NCI-H128 (cell line): ENCODE results near the gene MYL5.
"Not testable (repeated sequence)": the region's sequence is repeated elsewhere in the genome, so short reads cannot be mapped to it uniquely, and the experiment has no call there.

Experiments
- DNase-seq: peaks from one replicate; lab custom pipeline; 2025; ENCODE audit not compliant: unreplicated experiment; lab: John Stamatoyannopoulos, UW

MYL5 gene

DNA sequence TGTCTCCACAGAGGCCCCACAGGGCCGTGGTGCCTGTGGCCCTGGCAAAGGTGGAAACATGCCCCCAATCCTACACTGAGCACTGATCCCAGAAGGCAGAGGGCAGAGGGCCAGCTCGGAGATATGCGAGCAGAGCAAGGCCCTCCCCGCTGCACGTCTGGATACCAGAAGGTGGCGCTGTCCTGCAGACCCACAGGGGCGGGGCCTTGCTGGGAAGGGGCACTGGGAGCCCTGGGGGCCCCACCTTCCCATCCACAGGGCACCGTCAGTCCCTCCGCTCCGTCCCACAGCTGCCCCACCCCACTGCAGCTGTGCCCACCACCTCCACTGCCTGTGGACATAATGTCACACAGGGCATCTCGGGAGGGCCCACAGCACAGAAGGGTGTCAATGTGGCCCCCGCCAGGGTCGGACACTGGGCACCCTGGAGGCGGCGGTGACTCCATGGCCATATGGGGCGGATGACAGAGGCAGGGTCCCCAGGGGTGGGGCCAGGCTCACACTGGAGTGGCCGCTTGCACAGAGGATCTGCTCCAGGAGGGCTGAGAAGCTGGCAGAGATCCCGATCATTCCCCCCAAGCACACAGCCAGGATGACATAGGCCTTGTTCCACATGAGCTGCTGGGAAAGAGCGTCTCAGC lies 9.8 kb downstream of the MYL5 start:
- DNase-seq = no peak

DNA sequence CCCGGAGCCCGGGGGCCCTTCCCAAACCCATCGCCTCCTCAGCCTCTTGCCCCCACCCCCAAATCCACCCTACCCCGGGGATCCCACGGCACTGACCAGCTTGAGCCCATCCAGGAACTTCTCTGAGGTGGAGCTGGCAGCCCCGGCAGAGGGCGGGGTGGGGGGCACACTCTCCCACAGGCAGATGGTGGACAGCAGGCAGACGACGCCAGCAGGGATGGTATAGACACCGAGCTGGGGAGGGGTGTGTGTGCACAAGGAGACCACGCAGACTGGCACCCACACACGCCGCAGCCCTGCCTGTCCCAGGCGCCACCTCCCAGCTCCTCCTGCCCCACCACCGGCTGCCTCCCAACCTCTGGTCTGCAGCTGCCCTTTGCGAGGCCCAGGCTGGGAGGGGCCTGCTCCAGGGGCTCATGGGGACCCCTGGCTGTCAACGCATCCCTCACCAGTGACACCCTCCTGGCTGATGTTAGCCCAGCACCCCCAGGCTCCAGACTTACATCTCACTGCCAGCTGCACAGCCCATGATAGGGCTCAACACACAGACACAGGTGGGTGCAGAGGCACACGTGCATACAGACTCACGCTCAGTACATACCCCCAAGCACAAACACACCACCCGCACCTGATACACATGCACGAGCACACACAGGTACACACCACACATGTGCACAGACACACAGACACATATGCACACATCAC lies 10.4 kb downstream of the MYL5 start:
- DNase-seq = no peak

- DNase-seq = no peak
Measured at GRCh38 chr4:685679-686412, 11.5 kb downstream of the MYL5 start.

- DNase-seq = no peak
Measured at GRCh38 chr4:686413-687040, 12.2 kb downstream of the MYL5 start.

- DNase-seq = no peak
Measured at GRCh38 chr4:687048-687970, 13.0 kb downstream of the MYL5 start.

GRCh38 chr4:687971-688853 lies 13.9 kb downstream of the MYL5 start:
- no peak for DNase-seq

- DNase-seq = no peak
Measured at GRCh38 chr4:688854-689681, 14.7 kb downstream of the MYL5 start, which contains the start of gene SLC49A3. Gene SLC49A3, minus strand, starts transcription at chr4:689151. Its CDS starts 24 bp downstream, at chr4:689127.

- no peak for DNase-seq
Measured at GRCh38 chr4:689723-690122, 15.4 kb downstream of the MYL5 start.

DNA sequence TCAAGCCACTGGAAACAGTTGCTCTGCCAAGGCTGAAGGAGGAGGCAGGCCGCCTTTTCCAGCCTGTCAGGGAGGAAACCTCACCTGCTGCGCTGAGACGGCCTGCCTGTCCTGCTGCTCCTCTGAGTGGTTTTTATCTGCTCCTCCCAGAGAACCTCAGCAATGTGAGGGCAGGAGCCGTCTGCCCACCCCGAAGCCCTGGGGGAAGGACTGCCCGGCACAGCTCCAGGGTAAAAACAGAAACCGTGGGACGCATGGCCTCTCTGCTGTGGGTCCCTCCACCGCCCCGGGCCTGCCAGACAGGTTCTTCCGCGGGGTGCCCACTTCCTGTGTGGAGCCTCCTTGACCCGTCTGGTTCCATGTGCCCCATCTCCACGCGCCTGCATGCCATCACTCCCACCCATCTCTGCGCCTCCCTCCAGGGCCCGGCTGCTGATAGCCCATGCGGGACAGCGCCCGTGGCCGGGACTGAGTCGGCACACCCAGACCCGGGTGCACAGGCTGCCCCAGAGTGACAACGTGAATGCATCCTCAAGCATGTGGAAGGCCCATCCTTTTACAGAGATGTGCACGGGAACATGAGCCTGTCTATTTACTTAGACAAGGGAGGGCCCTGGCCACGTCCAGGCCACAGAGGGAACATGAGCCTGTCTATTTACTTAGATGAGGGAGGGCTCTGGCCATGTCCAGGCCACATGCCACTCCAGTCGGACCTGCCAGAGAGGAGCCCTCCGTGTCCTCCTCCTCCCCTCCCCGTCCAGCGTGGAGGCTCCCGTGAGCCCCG lies 18.6 kb downstream of the MYL5 start:
- no peak for DNase-seq

GRCh38 chr4:694341-694940 lies 20.1 kb downstream of the MYL5 start:
- not testable (repeated sequence) for DNase-seq

- no peak for DNase-seq
Measured at GRCh38 chr4:699816-700580, 25.7 kb downstream of the MYL5 start.

- DNase-seq = no peak
Measured at GRCh38 chr4:700587-701264, 26.4 kb downstream of the MYL5 start.

DNA sequence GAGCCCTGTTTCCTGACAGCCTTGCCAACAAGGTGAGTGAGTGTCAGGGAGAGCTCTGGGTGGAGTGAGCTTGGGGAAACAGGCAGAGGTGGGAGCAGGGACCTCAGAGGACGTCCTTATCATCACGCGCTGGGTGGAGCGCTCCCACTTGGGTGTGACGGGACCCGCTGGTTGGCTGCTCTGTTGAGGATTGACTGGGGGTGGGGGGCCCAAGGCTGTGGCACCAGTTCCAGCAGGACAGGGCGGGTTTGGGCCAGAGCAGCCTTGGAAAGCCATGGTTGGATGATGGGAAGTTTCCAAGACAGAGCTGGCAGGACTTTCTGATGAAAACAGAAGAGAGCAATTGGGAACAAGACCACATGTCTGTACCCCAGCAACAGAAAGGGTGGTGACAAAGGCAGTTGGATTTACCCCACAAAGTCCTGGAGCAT lies 28.3 kb downstream of the MYL5 start:
- no peak for DNase-seq

DNA sequence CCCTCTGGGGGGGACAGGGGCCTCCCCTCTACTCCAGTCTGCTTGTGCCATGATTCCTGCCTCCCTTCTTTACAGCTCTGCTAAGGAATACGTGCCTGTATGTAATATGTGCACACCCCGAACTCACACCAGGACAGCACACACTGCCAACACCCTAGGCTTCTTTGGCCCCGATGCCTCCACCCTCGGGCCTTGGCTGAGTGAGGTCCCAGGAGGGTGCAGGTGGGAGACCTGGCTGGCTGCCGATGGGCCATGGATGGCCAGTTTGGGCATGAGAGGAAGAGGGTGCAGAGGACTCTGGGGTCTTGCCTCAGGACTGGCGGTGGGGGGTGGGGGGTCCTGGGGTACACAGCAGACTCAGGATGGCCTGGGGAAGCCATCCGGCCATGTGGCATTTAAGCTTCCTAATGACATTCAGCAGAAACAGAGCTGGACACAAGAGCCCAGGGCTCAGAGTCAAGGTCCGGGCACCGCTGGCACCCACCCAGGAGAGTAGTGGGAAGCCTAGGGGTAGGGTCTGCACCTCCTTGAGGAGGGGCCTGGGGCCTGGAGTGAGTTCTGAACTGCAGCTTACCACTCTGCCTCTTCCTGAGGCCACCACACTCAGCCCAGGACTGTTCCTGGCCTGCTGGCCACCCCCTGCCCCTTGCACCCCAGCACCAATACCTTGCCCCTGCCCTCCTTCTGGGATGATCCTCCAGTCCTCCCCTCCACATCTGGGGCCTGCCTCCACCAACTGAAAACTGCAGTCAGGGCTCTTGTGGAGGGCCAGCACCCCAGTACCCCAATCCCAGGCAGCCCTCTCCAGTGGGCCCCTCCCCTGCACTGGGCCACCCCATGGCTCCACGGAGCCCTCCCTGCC lies 29.2 kb downstream of the MYL5 start:
- no peak for DNase-seq

DNA sequence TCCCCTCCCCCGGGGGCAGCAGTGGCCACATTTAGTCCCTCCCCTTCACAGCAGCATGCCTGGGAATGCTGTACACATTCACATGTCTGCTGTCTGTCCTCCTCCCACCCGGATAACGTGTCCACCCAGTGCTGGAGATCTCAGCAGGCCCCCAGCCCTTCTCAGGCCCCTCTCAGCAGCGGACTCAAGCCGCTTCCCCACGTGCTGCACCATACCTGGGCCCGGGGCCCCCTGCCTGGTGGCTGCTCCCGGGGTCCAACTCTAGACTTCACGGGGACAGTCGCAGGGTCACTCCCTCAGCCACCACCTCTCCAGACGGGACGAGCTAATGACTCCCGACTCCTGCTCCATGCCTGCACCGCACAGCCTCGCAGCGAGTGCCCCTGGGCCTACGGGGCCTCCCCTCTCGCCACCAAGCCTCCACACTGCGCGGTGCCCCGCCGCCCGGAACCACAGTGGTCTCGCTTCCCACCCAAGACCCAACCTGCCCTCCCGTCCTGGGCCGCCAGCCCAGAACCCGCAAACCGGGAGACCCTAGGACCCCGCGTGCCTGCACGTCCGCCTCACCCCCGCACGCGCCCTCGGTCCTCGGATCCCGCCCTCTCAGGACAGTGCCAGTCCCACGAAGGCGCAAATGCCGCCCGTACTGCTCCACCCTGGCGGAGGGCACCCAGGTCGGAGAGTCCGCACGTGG lies 30.0 kb downstream of the MYL5 start:
- no peak for DNase-seq
